ENCODE results near the gene ZNF772.
"Not testable (repeated sequence)": the region's sequence is repeated elsewhere in the genome, so short reads cannot be mapped to it uniquely, and the experiment has no call there.

ZNF772 gene

GRCh38 chr19:57499332-57499679 is 21.9 kb upstream of the ZNF772 start:
- H3K79me1 ChIP-seq (ENCODE audit: low read length); H3K23ac ChIP-seq (ENCODE audit: low read length); H3K14ac ChIP-seq (ENCODE audit: low read length); H4K12ac ChIP-seq (ENCODE audit: low read depth, low read length); H2BK5ac ChIP-seq (ENCODE audit: low read depth, low read length, poor library complexity); H4K8ac ChIP-seq (ENCODE audit: low read depth, low read length); H2BK120ac ChIP-seq (ENCODE audit: insufficient read depth, low read length, poor library complexity); DNase-seq; H2AFZ ChIP-seq (ENCODE audit: insufficient read depth, low read length, poor library complexity); H3K9me3 ChIP-seq (ENCODE audit: insufficient read depth, low read depth, low read length); H3K27ac ChIP-seq (ENCODE audit: low read depth, low read length); H3K9ac ChIP-seq (ENCODE audit: low read length); H2BK12ac ChIP-seq (ENCODE audit: low read length); H3K4me3 ChIP-seq (ENCODE audit: low read depth, low read length); H3K4me1 ChIP-seq (ENCODE audit: control insufficient read depth in 1 of 2, insufficient read depth in 2 of 2, low read length in 2 of 2); H3K18ac ChIP-seq (ENCODE audit: low read length); H2AK5ac ChIP-seq (ENCODE audit: low read length); H3K79me2 ChIP-seq (ENCODE audit: control insufficient read depth, insufficient read depth, low read length, poor library complexity); H3K36me3 ChIP-seq (ENCODE audit: control insufficient read depth in 1 of 2, insufficient read depth in 2 of 2, low read length in 2 of 2); H4K91ac ChIP-seq (ENCODE audit: low read depth, low read length); H3K4ac ChIP-seq (ENCODE audit: low read depth, low read length); H3K4me2 ChIP-seq (ENCODE audit: low read length); H3K27me3 ChIP-seq (ENCODE audit: insufficient read depth, low read length): not testable (repeated sequence)

GRCh38 chr19:57488299-57488644 is 10.9 kb upstream of the ZNF772 start:
- not testable (repeated sequence) for DNase-seq; H3K4me1 ChIP-seq (ENCODE audit: control insufficient read depth in 1 of 2, insufficient read depth in 2 of 2, low read length in 2 of 2); H3K79me1 ChIP-seq (ENCODE audit: low read length); H3K79me2 ChIP-seq (ENCODE audit: control insufficient read depth, insufficient read depth, low read length, poor library complexity); H2BK5ac ChIP-seq (ENCODE audit: low read depth, low read length, poor library complexity); H4K12ac ChIP-seq (ENCODE audit: low read depth, low read length); H2BK120ac ChIP-seq (ENCODE audit: insufficient read depth, low read length, poor library complexity); H4K91ac ChIP-seq (ENCODE audit: low read depth, low read length); H3K18ac ChIP-seq (ENCODE audit: low read length); H3K4me3 ChIP-seq (ENCODE audit: low read depth, low read length); H2AFZ ChIP-seq (ENCODE audit: insufficient read depth, low read length, poor library complexity); H3K27me3 ChIP-seq (ENCODE audit: insufficient read depth, low read length); H3K9me3 ChIP-seq (ENCODE audit: insufficient read depth, low read depth, low read length); H2AK5ac ChIP-seq (ENCODE audit: low read length); H3K27ac ChIP-seq (ENCODE audit: low read depth, low read length); H2BK12ac ChIP-seq (ENCODE audit: low read length); H4K8ac ChIP-seq (ENCODE audit: low read depth, low read length); H3K4ac ChIP-seq (ENCODE audit: low read depth, low read length); H3K14ac ChIP-seq (ENCODE audit: low read length); H3K23ac ChIP-seq (ENCODE audit: low read length)
- Histone ChIP-seq H3K4me2 (ENCODE audit: low read length) (peak overlapping the region; percentile 52), H3K36me3 (ENCODE audit: control insufficient read depth in 1 of 2, insufficient read depth in 2 of 2, low read length in 2 of 2) (peaks cover 16 to 27% of the 10 kb centered on the region in 2 experiments), H3K9ac (ENCODE audit: low read length) (peak overlapping the region; percentile 74)
- WGBS (ENCODE audit: extremely low coverage, insufficient coverage, insufficient read length) = no CpG with 5 or more reads among the region's 1 CpG

- Histone ChIP-seq H3K14ac (ENCODE audit: low read length) (peak within 1 kb of the TSS; percentile 97), H3K18ac (ENCODE audit: low read length) (peak within 1 kb of the TSS; percentile 82), H3K36me3 (ENCODE audit: control insufficient read depth in 1 of 2, insufficient read depth in 2 of 2, low read length in 2 of 2) (peaks cover 15 to 22% of the 10 kb centered on the region in 2 experiments), H3K27ac (ENCODE audit: low read depth, low read length) (peak within 1 kb of the TSS; percentile 50), H3K4me2 (ENCODE audit: low read length) (peak within 1 kb of the TSS; percentile 57), H4K8ac (ENCODE audit: low read depth, low read length) (peak within 1 kb of the TSS; percentile 98), H2AFZ (ENCODE audit: insufficient read depth, low read length, poor library complexity) (peak within 1 kb of the TSS; percentile 50), H3K9ac (ENCODE audit: low read length) (peak within 1 kb of the TSS; percentile 89), H3K4ac (ENCODE audit: low read depth, low read length) (peak within 1 kb of the TSS; percentile 67), H3K4me3 (ENCODE audit: low read depth, low read length) (peak within 1 kb of the TSS; percentile 85), H4K91ac (ENCODE audit: low read depth, low read length) (peak within 1 kb of the TSS; percentile 65), H4K12ac (ENCODE audit: low read depth, low read length) (peak within 1 kb of the TSS; percentile 96), H2BK120ac (ENCODE audit: insufficient read depth, low read length, poor library complexity) (peak within 1 kb of the TSS; percentile 79)
- not testable (repeated sequence) for H3K9me3 ChIP-seq (ENCODE audit: insufficient read depth, low read depth, low read length); H3K27me3 ChIP-seq (ENCODE audit: insufficient read depth, low read length); H3K79me2 ChIP-seq (ENCODE audit: control insufficient read depth, insufficient read depth, low read length, poor library complexity); H2BK5ac ChIP-seq (ENCODE audit: low read depth, low read length, poor library complexity); H3K23ac ChIP-seq (ENCODE audit: low read length); H3K79me1 ChIP-seq (ENCODE audit: low read length); H2BK12ac ChIP-seq (ENCODE audit: low read length); H3K4me1 ChIP-seq (ENCODE audit: control insufficient read depth in 1 of 2, insufficient read depth in 2 of 2, low read length in 2 of 2); H2AK5ac ChIP-seq (ENCODE audit: low read length)
- 100% methylated on average over 2 of the region's 69 CpGs for WGBS (ENCODE audit: extremely low coverage, insufficient coverage, insufficient read length)
- peak; percentile 93 to 97 for DNase-seq
Observed at GRCh38 chr19:57487477-57488298, 10.3 kb upstream of the ZNF772 start, which contains the start of gene ZNF419. Gene ZNF419 (plus strand): TSS chr19:57487750. CDS start chr19:57487951, 201 bp downstream.

- Histone ChIP-seq H4K8ac (ENCODE audit: low read depth, low read length) (no peak overlapping the region), H3K9ac (ENCODE audit: low read length) (no peak overlapping the region), H3K79me1 (ENCODE audit: low read length) (peaks cover 3% of the 10 kb centered on the region), H3K9me3 (ENCODE audit: insufficient read depth, low read depth, low read length) (peaks cover 24% of the 10 kb centered on the region), H3K4me1 (ENCODE audit: control insufficient read depth in 1 of 2, insufficient read depth in 2 of 2, low read length in 2 of 2) (peaks cover 0 to 6% of the 10 kb centered on the region in 2 experiments), H2BK120ac (ENCODE audit: insufficient read depth, low read length, poor library complexity) (no peak overlapping the region), H2AK5ac (ENCODE audit: low read length) (no peak overlapping the region), H2BK5ac (ENCODE audit: low read depth, low read length, poor library complexity) (no peak overlapping the region), H3K4me2 (ENCODE audit: low read length) (no peak overlapping the region), H3K36me3 (ENCODE audit: control insufficient read depth in 1 of 2, insufficient read depth in 2 of 2, low read length in 2 of 2) (peaks cover 22 to 34% of the 10 kb centered on the region in 2 experiments), H2AFZ (ENCODE audit: insufficient read depth, low read length, poor library complexity) (no peak overlapping the region), H3K27me3 (ENCODE audit: insufficient read depth, low read length) (no peaks in the 10 kb centered on the region), H3K4ac (ENCODE audit: low read depth, low read length) (no peak overlapping the region), H3K27ac (ENCODE audit: low read depth, low read length) (no peak overlapping the region), H3K14ac (ENCODE audit: low read length) (no peak overlapping the region), H3K4me3 (ENCODE audit: low read depth, low read length) (no peak overlapping the region), H2BK12ac (ENCODE audit: low read length) (no peak overlapping the region), H3K18ac (ENCODE audit: low read length) (no peak overlapping the region), H4K12ac (ENCODE audit: low read depth, low read length) (no peak overlapping the region), H3K79me2 (ENCODE audit: control insufficient read depth, insufficient read depth, low read length, poor library complexity) (peaks cover 3% of the 10 kb centered on the region), H3K23ac (ENCODE audit: low read length) (no peak overlapping the region), H4K91ac (ENCODE audit: low read depth, low read length) (no peak overlapping the region)
- no peak for DNase-seq
- no CpG with 5 or more reads among the region's 4 CpGs for WGBS (ENCODE audit: extremely low coverage, insufficient coverage, insufficient read length)
Observed at GRCh38 chr19:57473646-57474045, 3.7 kb downstream of the ZNF772 start.

Measured in trophoblast cell (in vitro differentiated cells and primary cell).